Measurements from ENCODE around the gene SCYL2.
A peak's percentile ranks its signal among the peaks of the same experiment; 100 is the strongest.
"Not testable (repeated sequence)": the region's sequence is repeated elsewhere in the genome, so short reads cannot be mapped to it uniquely, and the experiment has no call there.

The SCYL2 gene

DNA sequence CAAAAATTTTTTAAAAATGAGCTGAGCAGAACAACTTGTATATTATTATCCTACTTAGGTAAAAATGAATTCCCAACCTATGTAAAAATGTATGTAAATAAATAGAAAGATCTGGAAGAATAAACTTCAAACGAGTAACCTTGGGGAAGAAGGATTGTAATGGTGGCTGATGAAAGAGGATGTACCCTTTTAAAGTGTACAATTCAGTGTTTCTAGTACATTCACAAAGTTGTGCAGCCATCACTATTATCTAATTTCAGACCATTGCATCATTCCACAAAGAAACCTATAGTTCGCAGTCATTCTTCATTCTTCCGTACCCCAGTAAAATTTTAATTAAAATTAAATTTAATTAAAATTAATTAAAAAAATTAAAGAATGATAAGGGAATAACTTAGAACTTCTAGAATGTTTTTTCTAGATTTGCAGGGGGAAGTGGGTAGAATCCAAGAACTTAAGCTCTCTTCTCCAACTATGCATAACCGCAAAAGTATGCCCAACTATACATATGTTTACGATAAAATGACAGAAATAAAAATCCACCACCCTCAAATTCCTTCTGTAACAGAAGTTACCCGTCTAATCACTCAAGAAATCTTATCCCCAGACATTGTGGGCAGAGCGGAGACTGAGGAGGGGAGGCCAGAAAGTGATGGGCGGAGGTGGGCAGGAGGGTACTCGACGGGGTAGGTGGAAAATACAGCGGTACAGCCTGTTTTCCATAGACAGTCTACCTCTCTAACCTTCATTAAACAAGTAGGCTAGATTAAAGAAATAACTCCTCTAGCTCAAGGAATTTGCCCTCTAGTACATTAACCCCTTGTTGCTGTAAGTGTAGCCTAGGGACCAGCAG lies 1.0 kb upstream of the SCYL2 start:
- DNase-seq (ENCODE audit: low read depth), result no peak

DNA sequence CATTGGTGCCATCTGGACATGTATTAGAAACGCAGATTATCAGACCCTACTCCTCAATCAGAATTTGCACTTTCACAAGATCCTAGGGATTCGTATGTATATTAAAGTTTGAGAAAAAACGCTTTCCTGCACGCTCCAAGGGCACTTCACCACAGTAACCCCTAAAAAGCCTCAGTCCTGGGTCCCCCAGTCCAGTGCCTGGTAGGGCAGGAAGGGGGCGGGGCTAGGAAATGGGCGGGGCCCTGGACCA lies 467 bp upstream of the SCYL2 start:
- peak; percentile 91 for DNase-seq (ENCODE audit: low read depth)

DNA sequence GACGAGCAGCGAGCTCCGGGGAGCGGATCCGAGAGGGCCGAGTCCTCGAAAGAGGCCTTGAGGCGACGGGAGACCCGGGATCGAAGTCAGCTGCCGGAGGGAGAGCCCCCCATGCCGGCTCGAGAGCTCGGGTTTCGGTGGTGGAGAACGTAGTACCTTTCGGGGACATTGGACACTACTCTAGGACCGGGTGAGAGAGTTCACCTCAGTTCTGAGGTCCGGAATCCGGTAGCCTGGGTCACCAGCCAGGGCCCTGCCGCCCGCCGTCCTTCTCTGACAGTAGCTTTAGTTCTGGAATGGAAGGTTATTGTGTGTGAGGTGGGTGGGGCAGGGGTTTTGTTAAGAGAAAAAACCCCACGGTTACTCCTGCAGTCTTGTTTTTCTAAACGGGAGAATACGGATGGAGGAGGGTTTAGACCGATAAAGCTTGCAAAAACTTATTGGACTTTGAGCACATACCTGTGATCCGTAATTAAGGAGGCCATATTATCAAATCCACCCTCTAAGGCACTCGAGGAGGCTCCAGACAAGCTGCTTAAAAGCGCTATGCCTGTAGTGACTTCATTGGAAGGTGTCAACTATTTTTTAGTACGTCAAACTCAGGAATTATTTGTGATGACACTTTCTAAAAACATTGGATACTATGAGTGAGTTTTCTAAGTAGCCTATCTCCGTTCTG lies 765 bp downstream of the SCYL2 start:
- no peak for DNase-seq (ENCODE audit: low read depth)

DNA sequence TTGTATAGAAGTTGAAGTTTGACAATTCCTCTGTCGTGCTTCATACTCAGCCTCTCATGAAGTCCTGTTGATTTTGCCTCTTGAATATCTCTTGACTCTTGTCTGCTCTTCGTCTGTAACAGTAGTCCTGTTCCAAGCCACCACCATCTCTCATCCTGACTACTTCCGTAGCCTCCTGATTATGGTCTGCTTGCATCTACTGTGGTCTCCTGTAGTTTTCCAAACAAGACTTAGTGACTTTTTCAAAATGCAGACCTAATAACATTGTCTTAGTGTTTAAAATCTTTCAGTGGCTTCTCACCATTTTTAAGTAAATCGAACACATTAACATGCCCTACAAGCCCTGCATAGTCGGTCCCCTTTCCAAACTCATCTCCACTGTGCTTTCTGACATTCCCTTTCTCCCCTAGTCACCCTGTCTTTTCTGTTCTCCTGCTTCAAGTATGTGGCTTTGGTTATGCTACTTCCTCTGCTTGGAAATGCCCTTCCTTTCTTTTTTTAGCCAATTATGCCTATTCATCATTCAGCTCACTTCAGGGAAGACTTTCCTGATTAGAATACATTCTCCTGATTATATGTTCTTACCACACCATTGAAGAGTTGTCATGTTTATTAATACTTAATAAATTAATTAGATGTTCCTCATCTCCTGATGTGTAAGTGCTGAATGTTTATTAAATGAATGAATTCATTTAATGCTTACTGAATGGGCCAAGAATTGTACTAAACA lies 2.0 kb downstream of the SCYL2 start:
- no peak for DNase-seq (ENCODE audit: low read depth)

DNA sequence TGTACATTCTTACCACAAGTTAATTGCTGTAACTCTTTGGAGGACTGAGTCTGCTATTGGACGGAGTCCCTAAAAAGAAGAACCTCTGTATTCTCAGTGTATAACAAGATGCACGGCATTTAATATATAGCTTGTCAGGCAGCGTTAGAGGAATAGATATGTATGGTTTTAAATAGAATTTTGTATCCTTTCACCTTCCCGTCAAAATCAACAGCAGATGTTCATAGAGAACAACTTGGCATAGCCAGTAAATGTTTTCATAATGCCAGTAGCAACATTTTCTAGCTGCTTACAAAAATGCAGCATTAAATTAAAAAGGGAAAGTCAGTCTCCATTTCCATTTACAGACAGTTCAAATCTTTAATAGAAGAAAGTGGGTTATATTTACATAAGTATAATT lies 6.8 kb downstream of the SCYL2 start:
- DNase-seq (ENCODE audit: low read depth), result no peak

DNA sequence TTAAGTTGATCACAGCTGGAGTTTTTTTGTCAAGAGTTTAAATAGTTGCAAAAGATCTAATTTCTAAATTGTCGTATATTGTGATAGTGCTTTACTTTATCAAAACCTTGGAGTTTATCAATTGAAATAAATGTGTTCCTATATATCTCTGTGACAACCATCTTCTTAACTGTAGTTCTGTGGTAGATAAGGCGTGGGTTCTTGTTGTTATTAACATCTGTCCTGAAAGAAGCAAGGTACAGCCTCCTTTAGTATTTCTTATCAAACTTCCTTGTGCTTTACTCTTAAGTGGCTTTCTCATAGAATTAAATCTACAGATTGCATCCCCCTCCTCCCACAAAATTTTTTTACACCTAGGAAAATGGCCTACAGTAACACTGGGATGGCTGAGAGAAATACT lies 7.3 kb downstream of the SCYL2 start:
- no peak for DNase-seq (ENCODE audit: low read depth)

DNA sequence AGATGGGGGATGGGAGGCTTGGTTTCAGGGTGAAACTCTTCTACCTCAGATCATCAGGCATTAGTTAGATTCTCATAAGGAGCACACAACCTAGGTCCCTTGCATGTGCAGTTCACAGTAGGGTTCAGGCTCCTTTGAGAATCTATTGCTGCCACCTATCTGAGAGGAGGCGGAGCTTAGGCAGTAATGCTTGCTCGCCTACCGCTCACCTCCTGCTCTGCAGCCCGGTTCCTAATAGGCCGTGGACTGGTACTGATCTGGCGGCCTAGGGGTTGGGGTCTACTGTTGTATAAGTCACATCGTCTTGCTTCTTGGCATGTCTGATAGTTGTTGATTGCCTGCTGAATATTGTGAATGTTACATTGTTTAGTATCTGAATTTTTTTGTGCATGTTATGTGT lies 12.2 kb downstream of the SCYL2 start:
- no peak for DNase-seq (ENCODE audit: low read depth)

DNA sequence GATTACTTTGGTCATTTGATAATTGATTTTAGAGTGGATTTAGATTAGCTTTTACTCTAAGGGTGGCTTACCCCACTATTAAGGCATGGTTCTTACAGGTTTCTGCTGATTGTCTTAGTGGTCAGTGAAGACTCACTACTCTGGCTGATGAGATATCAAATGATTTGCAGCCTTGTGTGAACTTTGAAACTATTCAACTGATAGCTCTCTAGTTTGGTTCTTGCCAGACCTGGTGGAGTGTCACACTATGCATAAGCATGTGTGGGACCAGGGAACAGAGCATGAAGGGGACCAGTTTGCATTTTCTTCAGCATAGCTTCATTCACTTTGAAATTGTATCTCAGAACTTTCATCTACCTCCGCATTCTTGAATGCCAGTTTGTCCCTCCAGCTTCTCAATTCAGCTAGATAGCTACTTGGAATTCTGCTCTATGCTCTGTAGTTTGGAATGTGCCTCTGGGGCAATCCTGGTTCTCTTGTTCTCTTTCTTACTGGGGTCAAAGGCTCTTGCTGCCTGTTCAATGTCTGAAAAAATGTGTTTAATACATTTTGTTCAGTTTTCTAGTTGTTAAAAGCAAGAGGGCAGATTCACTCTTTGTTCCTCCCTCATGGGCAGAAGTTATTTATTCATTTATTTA lies 12.7 kb downstream of the SCYL2 start:
- DNase-seq (ENCODE audit: low read depth), result no peak

DNA sequence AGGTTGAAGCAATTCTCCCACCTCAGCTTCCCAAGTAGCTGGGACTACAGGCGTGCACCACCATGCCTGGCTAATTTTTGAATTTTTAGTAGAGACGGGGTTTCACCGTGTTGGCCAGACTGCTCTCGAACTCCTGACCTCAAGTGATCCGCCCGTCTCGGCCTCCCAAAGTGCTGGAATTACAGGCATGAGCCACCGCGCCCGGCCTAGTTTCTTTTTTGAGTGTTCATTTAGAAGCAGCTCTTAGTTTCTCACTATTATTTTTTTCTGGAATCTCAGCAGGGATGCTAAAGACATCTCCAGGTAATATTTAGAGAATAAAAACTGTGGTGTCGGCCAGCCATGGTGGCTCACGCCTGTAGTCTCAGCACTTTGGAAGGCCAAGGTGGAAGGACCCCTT lies 17.6 kb downstream of the SCYL2 start:
- DNase-seq (ENCODE audit: low read depth), result not testable (repeated sequence)

DNA sequence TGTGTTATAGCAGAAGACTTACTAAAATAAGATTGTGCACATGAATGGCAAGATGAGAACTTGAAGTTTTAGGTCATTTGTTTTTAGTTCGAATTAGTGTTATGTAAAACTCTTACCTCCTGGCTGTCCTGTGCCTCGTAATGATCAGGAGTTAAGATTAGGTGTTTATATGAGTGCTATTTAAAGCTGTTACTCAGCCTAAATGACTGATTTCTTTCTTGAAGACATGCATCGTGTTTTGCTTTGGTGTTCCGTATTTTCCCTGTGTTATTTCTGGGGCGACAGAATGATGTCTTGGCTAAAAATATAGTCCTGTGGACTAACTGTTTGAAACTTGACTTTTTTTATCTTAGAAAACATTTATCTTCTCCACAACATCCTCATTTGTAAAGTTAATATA lies 22.1 kb downstream of the SCYL2 start:
- no peak for DNase-seq (ENCODE audit: low read depth)

DNA sequence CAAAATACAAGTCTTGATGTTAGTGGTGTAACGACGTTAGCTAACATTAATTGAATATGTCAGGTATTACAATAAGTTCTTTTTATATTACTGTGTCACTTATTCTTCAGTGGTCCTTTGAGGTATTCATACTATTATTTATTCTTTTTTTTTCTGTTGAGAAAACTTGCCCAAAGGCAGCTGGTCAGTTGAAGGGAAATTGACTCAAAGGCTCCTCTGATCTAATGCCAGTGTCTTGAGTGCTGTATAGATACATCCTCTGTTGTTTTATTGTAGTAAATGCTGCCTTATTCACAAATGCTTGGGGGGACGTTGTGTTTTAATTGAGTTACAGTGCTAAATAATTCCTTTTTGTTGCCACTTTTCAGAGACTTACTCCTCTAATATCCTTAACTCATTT lies 23.0 kb downstream of the SCYL2 start:
- DNase-seq (ENCODE audit: low read depth), result no peak

DNA sequence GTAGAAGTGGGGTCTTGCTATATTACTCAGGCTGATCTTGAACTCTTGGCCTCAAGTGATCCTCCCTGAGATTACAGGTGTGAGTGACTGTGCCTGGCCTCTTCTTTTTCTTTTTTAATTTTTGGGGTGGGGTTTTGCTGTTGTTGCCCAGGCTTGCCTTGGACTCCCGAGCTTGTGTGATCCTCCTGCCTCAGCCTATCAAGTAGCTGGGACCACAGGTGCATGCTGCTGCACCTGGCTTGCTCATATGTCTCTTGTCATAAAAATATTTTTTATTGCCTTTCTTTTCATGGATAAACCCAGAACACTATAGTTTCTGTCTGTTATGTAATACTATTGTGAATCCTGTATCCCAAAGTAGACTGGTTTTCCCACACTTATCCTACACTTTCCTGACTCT lies 26.0 kb downstream of the SCYL2 start:
- no peak for DNase-seq (ENCODE audit: low read depth)

DNA sequence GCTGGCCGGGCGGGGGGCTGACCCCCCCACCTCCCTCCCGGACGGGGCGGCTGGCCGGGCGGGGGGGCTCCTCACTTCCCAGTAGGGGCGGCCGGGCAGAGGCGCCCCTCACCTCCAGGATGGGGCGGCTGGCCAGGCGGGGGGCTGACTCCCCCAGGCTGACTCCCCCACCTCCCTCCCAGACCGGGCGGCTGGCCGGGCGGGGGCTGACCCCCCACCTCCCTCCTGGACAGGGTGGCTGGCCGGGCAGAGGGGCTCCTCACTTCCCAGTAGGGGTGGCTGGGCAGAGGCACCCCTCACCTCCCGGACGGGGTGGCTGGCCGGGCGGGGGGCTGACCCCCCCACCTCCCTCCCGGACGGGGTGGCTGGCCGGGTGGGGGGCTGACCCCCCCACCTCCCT lies 27.4 kb downstream of the SCYL2 start:
- not testable (repeated sequence) for DNase-seq (ENCODE audit: low read depth)

DNA sequence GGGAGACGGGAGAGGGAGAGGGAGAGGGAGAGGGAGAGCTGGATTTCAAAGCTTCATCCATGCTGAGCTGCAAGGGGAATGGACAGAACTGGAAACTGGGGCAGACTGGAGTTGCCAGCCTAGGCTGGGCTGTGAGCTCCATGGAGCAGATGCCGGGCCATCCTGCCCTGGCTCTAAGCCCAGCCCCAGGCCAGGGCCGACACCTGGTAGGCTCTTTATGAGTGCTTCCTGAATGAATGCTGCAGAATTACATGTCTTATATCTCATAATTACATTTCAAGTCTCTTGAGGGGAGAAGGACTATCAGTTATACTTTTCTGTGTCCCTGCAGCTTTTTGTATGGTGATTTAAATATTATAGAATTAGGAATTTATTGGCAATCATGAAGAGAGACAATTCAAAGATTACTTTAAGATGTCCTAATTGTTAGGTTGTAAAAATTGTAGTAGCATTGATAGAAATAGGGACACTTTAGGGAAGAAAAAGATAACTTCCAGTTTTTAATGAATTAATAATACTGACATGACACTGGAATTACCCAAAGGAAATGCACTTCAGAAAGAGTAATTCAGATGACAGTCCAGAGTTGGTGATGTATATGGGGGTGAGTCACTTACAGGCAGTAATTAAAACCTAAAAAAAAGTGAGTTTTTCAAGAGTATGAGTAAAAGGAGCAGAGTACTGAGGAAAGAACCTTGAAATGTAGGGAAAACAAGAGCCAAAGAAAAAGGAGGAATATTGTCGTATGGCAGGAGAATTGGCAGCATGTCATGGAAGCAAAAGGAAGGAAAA lies 29.0 kb downstream of the SCYL2 start:
- no peak for DNase-seq (ENCODE audit: low read depth)

DNA sequence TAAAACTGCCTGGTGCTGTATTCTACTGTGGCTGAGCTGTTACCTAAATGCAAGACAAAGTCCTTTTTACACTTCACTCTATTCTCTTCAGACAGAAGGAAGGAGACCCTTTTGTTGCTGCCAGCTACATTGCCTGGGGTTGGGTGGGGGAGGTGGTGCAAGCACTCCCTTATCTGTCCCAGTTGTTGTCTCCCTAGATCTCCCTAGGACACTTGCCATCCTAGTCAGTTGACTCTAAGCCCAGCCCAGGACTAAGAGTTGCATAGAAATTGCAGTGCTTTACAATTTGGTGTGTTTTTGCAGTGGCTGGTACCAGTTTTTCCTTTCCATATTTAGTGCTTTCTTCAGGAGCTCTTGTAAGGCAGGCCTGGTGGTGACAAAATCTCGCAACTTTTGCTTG lies 35.1 kb downstream of the SCYL2 start:
- no peak for DNase-seq (ENCODE audit: low read depth)

DNA sequence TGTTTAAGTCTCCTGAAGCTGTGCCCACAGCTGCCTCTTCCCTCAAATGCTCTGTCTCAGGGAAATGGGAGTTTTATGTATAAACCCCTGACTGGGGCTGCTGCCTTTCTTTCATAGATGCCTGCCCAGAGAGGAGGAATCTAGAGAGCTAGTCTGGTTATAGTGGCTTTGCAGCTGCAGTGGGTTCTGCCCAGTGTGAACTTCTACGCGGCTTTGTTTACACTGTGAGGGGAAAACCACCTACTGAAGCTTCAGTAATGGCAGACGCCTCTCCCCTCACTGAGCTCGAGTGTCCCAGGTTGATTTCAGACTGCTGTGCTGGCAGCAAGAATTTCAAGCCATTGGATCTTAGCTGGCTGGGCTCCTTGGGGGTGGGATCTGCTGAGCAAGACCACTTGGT lies 36.9 kb downstream of the SCYL2 start:
- DNase-seq (ENCODE audit: low read depth), result no peak

DNA sequence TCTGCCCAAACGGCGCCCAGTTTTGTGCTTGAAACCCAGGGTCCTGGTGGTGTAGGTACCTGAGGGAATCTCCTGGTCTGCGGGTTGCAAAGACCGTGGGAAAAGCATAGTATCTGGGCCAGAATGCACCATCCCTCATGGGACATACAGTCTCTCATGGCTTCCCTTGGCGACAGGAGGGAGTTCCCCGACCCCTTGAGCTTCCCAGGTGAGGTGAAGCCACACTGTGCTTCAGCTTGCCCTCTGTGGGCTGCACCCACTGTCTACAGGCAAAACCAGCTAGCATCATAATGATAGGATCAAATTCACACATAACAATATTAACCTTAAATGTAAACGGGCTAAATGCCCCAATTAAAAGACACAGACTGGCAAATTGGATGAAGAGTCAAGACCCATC lies 37.4 kb downstream of the SCYL2 start:
- not testable (repeated sequence) for DNase-seq (ENCODE audit: low read depth)

DNA sequence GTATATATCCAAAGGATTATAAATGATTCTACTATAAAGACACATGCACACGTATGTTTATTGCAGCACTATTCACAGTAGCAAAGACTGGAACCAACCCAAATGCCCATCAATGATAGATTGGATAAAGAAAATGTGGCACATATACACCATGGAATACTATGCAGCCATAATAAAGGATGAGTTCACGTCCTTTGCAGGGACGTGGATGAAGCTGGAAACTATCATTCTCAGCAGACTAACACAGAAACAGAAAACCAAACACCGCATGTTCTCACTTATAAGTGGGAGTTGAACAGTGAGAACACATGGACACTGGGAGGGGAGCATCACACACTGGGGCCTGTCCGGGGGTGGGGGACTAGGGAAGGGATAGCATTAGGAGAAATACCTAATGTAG lies 41.2 kb downstream of the SCYL2 start:
- not testable (repeated sequence) for DNase-seq (ENCODE audit: low read depth)

DNA sequence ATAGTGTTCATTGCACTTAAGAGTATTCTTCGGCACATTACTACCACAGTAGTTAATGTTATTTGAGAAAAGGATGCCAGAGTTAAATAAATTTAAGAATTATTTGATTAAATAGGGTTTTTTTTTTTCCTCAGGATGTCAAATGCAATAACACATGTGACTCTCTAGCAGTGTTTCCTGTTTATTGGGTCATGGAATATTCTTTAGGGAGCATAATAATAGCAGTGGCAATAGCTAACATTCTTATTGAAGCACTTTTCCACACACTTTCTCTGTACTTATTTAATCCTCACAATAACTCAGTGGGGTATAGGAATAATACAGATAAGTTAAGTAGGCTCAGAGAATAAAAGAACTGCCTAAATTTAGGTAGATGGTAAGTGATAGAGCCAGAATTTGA lies 44.3 kb downstream of the SCYL2 start:
- DNase-seq (ENCODE audit: low read depth), result no peak

DNA sequence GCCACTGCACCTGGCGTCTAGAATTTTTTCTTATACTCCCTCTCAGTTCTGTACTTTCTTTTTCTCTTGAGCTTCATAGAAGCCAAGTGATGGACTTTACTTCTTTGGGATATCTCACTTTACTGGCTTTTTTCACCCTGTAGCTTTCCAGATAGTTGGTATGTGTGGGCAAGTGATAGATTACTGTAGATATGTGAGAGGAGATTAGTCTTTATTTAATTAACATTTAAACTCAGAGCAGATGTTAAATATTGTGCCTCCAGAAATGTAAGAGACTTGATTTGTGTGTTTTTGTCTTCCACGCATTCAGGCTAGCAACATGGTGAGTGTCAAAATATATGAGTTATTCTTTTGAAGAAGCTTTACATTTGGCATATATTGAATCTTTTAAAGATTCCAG lies 50.4 kb downstream of the SCYL2 start:
- no peak for DNase-seq (ENCODE audit: low read depth)

DNA sequence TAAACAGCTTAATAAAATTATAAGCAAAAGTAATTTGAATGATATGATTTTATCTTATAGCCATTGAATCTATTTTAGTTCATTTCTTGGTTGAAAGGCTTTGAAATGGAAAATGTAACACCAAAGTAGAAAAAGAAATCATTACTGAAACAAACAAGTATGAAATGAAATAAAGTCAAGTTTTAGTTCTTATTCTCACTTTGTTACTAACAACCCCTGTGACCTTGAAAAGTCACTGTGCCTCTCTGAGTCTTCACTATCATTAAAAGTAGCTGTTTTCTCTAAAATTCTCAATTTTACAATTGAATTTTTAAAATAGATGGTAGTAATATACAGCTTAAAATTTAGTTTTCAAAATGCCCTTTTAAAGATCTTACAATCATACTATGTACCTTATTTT lies 57.5 kb downstream of the SCYL2 start:
- DNase-seq (ENCODE audit: low read depth), result no peak

DNA sequence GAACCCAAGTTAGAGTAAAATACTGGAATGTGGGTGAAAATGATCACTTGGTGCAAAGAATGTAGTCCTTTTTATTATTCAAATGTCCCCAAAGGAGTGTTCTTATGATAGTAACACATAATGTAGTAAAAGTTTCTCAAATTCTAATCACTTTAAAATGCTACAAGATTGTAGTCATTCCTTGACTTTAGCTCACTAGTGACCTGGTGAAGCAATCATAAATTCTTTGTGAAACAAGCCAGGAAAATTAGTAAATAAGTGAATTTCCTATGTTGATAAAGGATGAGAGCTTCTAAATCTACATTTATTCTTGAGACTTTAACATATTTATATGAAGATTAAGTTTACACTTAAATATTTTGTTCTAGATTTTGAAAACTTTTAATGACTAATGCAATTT lies 59.2 kb downstream of the SCYL2 start:
- no peak for DNase-seq (ENCODE audit: low read depth)

Measured in activated gamma-delta T cell treated with anti-CD3 and anti-CD28 coated beads, Interleukin-2, amount 50 U/mL, for 16 hours (primary cell).